Trophoblast cell (in vitro differentiated cells and primary cell): ENCODE results near the gene HMX1.

ENCODE experiments used
- DNase-seq, 2 donors: peaks; one replicate each; pipeline ENCODE4 v3.0.0-alpha.2; 2016
- H2AFZ ChIP-seq: 2 replicates; pipeline ENCODE4 v1.6.1; 2013; ENCODE audit warnings: low read length, moderate library complexity, mild to moderate bottlenecking; ENCODE audit not compliant: insufficient read depth, poor library complexity
- H2AK5ac ChIP-seq: 2 replicates; pipeline ENCODE4 v1.6.1; 2013; ENCODE audit warnings: mild to moderate bottlenecking, low read length
- H2BK120ac ChIP-seq: 2 replicates; pipeline ENCODE4 v1.6.1; 2013; ENCODE audit warnings: low read length, mild to moderate bottlenecking, moderate library complexity; ENCODE audit not compliant: insufficient read depth, poor library complexity
- H2BK12ac ChIP-seq: 2 replicates; pipeline ENCODE4 v1.6.1; 2013; ENCODE audit warnings: mild to moderate bottlenecking, low read length, moderate library complexity
- H2BK5ac ChIP-seq: 2 replicates; pipeline ENCODE4 v1.6.1; 2013; ENCODE audit warnings: low read length, low read depth, moderate library complexity, mild to moderate bottlenecking; ENCODE audit not compliant: poor library complexity
- H3K14ac ChIP-seq: 2 replicates; pipeline ENCODE4 v1.6.1; 2013; ENCODE audit warnings: mild to moderate bottlenecking, low read length
- H3K18ac ChIP-seq: 2 replicates; pipeline ENCODE4 v1.6.1; 2013; ENCODE audit warnings: mild to moderate bottlenecking, low read length
- H3K23ac ChIP-seq: 2 replicates; pipeline ENCODE4 v1.6.1; 2013; ENCODE audit warnings: low read length
- H3K27ac ChIP-seq: 2 replicates; pipeline ENCODE4 v1.5.1; 2013; ENCODE audit warnings: low read depth, mild to moderate bottlenecking, inconsistent platforms, low read length, moderate library complexity
- H3K27me3 ChIP-seq: 2 replicates; pipeline ENCODE4 v1.6.1; 2013; ENCODE audit warnings: inconsistent platforms, mild to moderate bottlenecking, low read length, moderate library complexity; ENCODE audit not compliant: insufficient read depth
- H3K36me3 ChIP-seq, 2 experiments: 1 replicate in 1 of 2; 2 replicates in 1 of 2; pipeline ENCODE4 v1.6.1; 2013; ENCODE audit warnings: low read length in 2 of 2, mild to moderate bottlenecking in 2 of 2, moderate library complexity in 1 of 2; ENCODE audit not compliant: insufficient read depth in 2 of 2, control insufficient read depth in 1 of 2
- H3K4ac ChIP-seq: 2 replicates; pipeline ENCODE4 v1.6.1; 2013; ENCODE audit warnings: low read depth, mild to moderate bottlenecking, low read length, moderate library complexity
- H3K4me1 ChIP-seq, 2 experiments: 1 replicate in 1 of 2; 2 replicates in 1 of 2; pipeline ENCODE4 v1.6.1; 2013; ENCODE audit warnings: low read length in 2 of 2, mild to moderate bottlenecking in 2 of 2, moderate library complexity in 1 of 2; ENCODE audit not compliant: insufficient read depth in 2 of 2, control insufficient read depth in 1 of 2
- H3K4me2 ChIP-seq: 2 replicates; pipeline ENCODE4 v1.6.1; 2013; ENCODE audit warnings: inconsistent platforms, mild to moderate bottlenecking, low read length, moderate library complexity
- H3K4me3 ChIP-seq: 2 replicates; pipeline ENCODE4 v1.5.1; 2013; ENCODE audit warnings: mild to moderate bottlenecking, low read depth, low read length, inconsistent platforms
- H3K79me1 ChIP-seq: one replicate; pipeline ENCODE4 v1.6.1; 2013; ENCODE audit warnings: low read length
- H3K79me2 ChIP-seq: 2 replicates; pipeline ENCODE4 v1.6.1; 2013; ENCODE audit warnings: low read length, mild to moderate bottlenecking; ENCODE audit not compliant: control insufficient read depth, insufficient read depth, poor library complexity
- H3K9ac ChIP-seq: 2 replicates; pipeline ENCODE4 v1.6.1; 2013; ENCODE audit warnings: mild to moderate bottlenecking, low read length
- H3K9me3 ChIP-seq: 2 replicates; pipeline ENCODE4 v1.6.1; 2013; ENCODE audit warnings: low read depth, mild to moderate bottlenecking, control low read depth, inconsistent platforms, low read length; ENCODE audit not compliant: insufficient read depth
- H4K12ac ChIP-seq: 2 replicates; pipeline ENCODE4 v1.6.1; 2013; ENCODE audit warnings: low read depth, mild to moderate bottlenecking, low read length, moderate library complexity
- H4K8ac ChIP-seq: 2 replicates; pipeline ENCODE4 v1.6.1; 2013; ENCODE audit warnings: low read depth, mild to moderate bottlenecking, low read length, moderate library complexity
- H4K91ac ChIP-seq: one replicate; pipeline ENCODE4 v1.6.1; 2013; ENCODE audit warnings: low read depth, mild to moderate bottlenecking, low read length, moderate library complexity
- WGBS: extraction: QIAGEN DNeasy Blood & Tissue Kit; methylation state at CpG from one replicate; pipeline ENCODE4 v1.1.7; 2013; ENCODE audit warnings: missing lambda C conversion rate; ENCODE audit not compliant: insufficient read length, insufficient coverage; ENCODE audit errors: extremely low coverage; 5-methylcytosine and 5-hydroxymethylcytosine counted together

Gene HMX1

GRCh38 chr4:8906991-8907595 is 35.5 kb upstream of the HMX1 start:
- H3K4ac ChIP-seq: no peak overlapping the region
- H2BK120ac ChIP-seq: no peak overlapping the region
- no peak overlapping the region for H3K27ac ChIP-seq
- H3K27me3 ChIP-seq: no peaks in the 10 kb centered on the region
- H3K4me2 ChIP-seq: no peak overlapping the region
- no peak overlapping the region for H4K12ac ChIP-seq
- no peaks in the 10 kb centered on the region for H3K36me3 ChIP-seq
- H2BK5ac ChIP-seq: no peak overlapping the region
- no peak overlapping the region for H2AFZ ChIP-seq
- no peak overlapping the region for H3K23ac ChIP-seq
- DNase-seq: no peak
- H2BK12ac ChIP-seq: no peak overlapping the region
- no peaks in the 10 kb centered on the region for H3K4me1 ChIP-seq
- H3K9me3 ChIP-seq: peaks cover 5% of the 10 kb centered on the region
- H3K79me2 ChIP-seq: no peaks in the 10 kb centered on the region
- WGBS: no CpG with 5 or more reads among the region's 22 CpGs
- H2AK5ac ChIP-seq: no peak overlapping the region
- H4K91ac ChIP-seq: no peak overlapping the region
- no peak overlapping the region for H3K14ac ChIP-seq
- H3K4me3 ChIP-seq: no peak overlapping the region
- no peak overlapping the region for H4K8ac ChIP-seq
- H3K18ac ChIP-seq: no peak overlapping the region
- H3K9ac ChIP-seq: no peak overlapping the region
- H3K79me1 ChIP-seq: no peaks in the 10 kb centered on the region

- no peak for DNase-seq
- WGBS: no CpG with 5 or more reads among the region's 8 CpGs
- peaks cover 5% of the 10 kb centered on the region for H3K9me3 ChIP-seq
- H3K23ac ChIP-seq: no peak overlapping the region
- H3K4ac ChIP-seq: no peak overlapping the region
- H3K4me2 ChIP-seq: no peak overlapping the region
- no peaks in the 10 kb centered on the region for H3K27me3 ChIP-seq
- no peak overlapping the region for H3K18ac ChIP-seq
- H2AK5ac ChIP-seq: no peak overlapping the region
- no peak overlapping the region for H2BK12ac ChIP-seq
- H3K14ac ChIP-seq: no peak overlapping the region
- no peaks in the 10 kb centered on the region for H3K4me1 ChIP-seq
- H4K8ac ChIP-seq: no peak overlapping the region
- H4K91ac ChIP-seq: no peak overlapping the region
- no peak overlapping the region for H4K12ac ChIP-seq
- H3K4me3 ChIP-seq: no peak overlapping the region
- no peak overlapping the region for H3K9ac ChIP-seq
- no peak overlapping the region for H2BK5ac ChIP-seq
- no peaks in the 10 kb centered on the region for H3K79me1 ChIP-seq
- H2BK120ac ChIP-seq: no peak overlapping the region
- no peak overlapping the region for H2AFZ ChIP-seq
- no peak overlapping the region for H3K27ac ChIP-seq
- H3K36me3 ChIP-seq: no peaks in the 10 kb centered on the region
- no peaks in the 10 kb centered on the region for H3K79me2 ChIP-seq
Measured at GRCh38 chr4:8906668-8906970, 35.0 kb upstream of the HMX1 start.

GRCh38 chr4:8905773-8906667 is 34.4 kb upstream of the HMX1 start:
- no peak overlapping the region for H3K23ac ChIP-seq
- no peaks in the 10 kb centered on the region for H3K79me1 ChIP-seq
- no peak overlapping the region for H4K12ac ChIP-seq
- no peaks in the 10 kb centered on the region for H3K27me3 ChIP-seq
- no peaks in the 10 kb centered on the region for H3K4me1 ChIP-seq
- no peak overlapping the region for H3K4me2 ChIP-seq
- H3K4me3 ChIP-seq: no peak overlapping the region
- no peak overlapping the region for H2BK5ac ChIP-seq
- no peak overlapping the region for H3K4ac ChIP-seq
- no peak overlapping the region for H2BK120ac ChIP-seq
- H3K9me3 ChIP-seq: peaks cover 11% of the 10 kb centered on the region
- no peak overlapping the region for H4K8ac ChIP-seq
- no peak overlapping the region for H3K27ac ChIP-seq
- WGBS: no CpG with 5 or more reads among the region's 33 CpGs
- H3K79me2 ChIP-seq: no peaks in the 10 kb centered on the region
- H2AK5ac ChIP-seq: no peak overlapping the region
- H4K91ac ChIP-seq: no peak overlapping the region
- no peak overlapping the region for H2BK12ac ChIP-seq
- no peak for DNase-seq
- H3K18ac ChIP-seq: no peak overlapping the region
- H2AFZ ChIP-seq: no peak overlapping the region
- H3K9ac ChIP-seq: no peak overlapping the region
- H3K14ac ChIP-seq: no peak overlapping the region
- no peaks in the 10 kb centered on the region for H3K36me3 ChIP-seq

GRCh38 chr4:8905226-8905772 is 33.7 kb upstream of the HMX1 start:
- no CpG with 5 or more reads among the region's 20 CpGs for WGBS
- H3K18ac ChIP-seq: no peak overlapping the region
- H2BK12ac ChIP-seq: no peak overlapping the region
- no peak overlapping the region for H2AK5ac ChIP-seq
- H3K27ac ChIP-seq: no peak overlapping the region
- H3K27me3 ChIP-seq: no peaks in the 10 kb centered on the region
- no peak overlapping the region for H3K4ac ChIP-seq
- no peak for DNase-seq
- H3K79me1 ChIP-seq: no peaks in the 10 kb centered on the region
- H4K8ac ChIP-seq: no peak overlapping the region
- no peak overlapping the region for H4K12ac ChIP-seq
- no peak overlapping the region for H2BK5ac ChIP-seq
- H3K4me1 ChIP-seq: no peaks in the 10 kb centered on the region
- no peak overlapping the region for H4K91ac ChIP-seq
- no peak overlapping the region for H3K9ac ChIP-seq
- H3K36me3 ChIP-seq: no peaks in the 10 kb centered on the region
- H2BK120ac ChIP-seq: no peak overlapping the region
- H2AFZ ChIP-seq: no peak overlapping the region
- H3K4me3 ChIP-seq: no peak overlapping the region
- no peaks in the 10 kb centered on the region for H3K79me2 ChIP-seq
- H3K4me2 ChIP-seq: no peak overlapping the region
- H3K23ac ChIP-seq: no peak overlapping the region
- peaks cover 19% of the 10 kb centered on the region for H3K9me3 ChIP-seq
- H3K14ac ChIP-seq: no peak overlapping the region
